Sciatic nerve (tissue), 2 donors: ENCODE results near the gene XYLT1. TPM values are rescaled to one million over a fixed set of nuclear protein-coding genes. Genes with fewer than 3 reads are reported as not detected.
"Not testable (repeated sequence)": the region's sequence is repeated elsewhere in the genome, so short reads cannot be mapped to it uniquely, and the experiment has no call there.

ENCODE experiments used
- ATAC-seq: fragments of 200-7000 bp; cut with Tn5 transposase; one replicate; pipeline ENCODE4 v1.9.1; 2020; ENCODE audit warnings: mild to moderate bottlenecking, moderate library complexity
- DNase-seq: peaks from one replicate; pipeline ENCODE4 v3.0.0-alpha.2; 2020; ENCODE audit warnings: low spot score
- intact Hi-C: fragments of 100-400 bp; cut with DNase I; formaldehyde crosslinking; loops from one replicate; pipeline ENCODE4 v1.14.2; 2022
- total RNA-seq: library from RNA; stranded (reverse); fragmentation: NEBNext Ultra II Directional; extraction: Animal tissue kit (Norgen Biotek cat#: 25700); gene quantifications from one replicate; pipeline ENCODE4 v1.2.1, GENCODE V29; 2021
- donor health status: DM: no; HTN: no; CAD: no.
- donor health status: DM: no; HTN: no; CAD: no.

Gene XYLT1
- total RNA-seq, 1 donor from 2014 or later: 17.3 TPM

- ATAC-seq: no peak
- intact Hi-C loops: loop anchor here (5.0 kb wide), 1 partner anchor 1465 kb away; no protein-coding TSS in a partner anchor
- DNase-seq: no peak
Observed at GRCh38 chr16:17497648-17498047, 26.9 kb upstream of the XYLT1 start.

- intact Hi-C loops: loop anchor here (5.0 kb wide), 1 partner anchor 1465 kb away; no protein-coding TSS in a partner anchor
- no peak for DNase-seq
- ATAC-seq: no peak
Observed at GRCh38 chr16:17496891-17497290, 26.1 kb upstream of the XYLT1 start.

- DNase-seq: no peak
- intact Hi-C loops: no loop called here
- ATAC-seq: no peak
Observed at GRCh38 chr16:17493012-17493411, 22.3 kb upstream of the XYLT1 start.

DNA sequence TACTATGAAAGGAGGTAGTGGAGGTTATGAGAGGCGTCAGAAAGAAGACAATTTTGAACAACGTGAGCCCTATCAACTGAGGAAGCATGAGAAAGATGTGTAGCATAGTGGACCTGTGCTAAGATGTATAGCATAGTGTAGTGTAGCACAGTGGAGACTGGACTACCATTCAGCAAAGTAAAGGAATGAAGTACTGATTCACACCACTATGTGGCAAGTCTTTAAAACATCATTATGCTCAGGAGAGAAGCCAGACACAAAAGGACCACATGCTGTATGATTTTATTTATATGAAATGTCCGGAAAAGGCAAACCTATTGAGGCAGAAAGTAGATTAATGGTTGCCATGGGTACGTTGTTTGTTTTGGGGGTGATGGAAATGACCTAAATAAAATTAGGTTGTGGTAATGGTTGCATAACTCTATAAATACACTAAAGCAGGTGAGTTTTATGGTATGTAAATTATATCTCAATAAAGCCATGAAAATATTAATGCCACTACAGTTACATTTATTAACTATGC is 20.4 kb upstream of the XYLT1 start:
- intact Hi-C loops: no loop called here
- ATAC-seq (no peak), DNase-seq (no peak)

- DNase-seq (no peak), ATAC-seq (no peak)
- intact Hi-C loops: no loop called here
Observed at GRCh38 chr16:17488506-17488905, 17.7 kb upstream of the XYLT1 start.

GRCh38 chr16:17483351-17483750 is 12.6 kb upstream of the XYLT1 start:
- no peak for ATAC-seq
- DNase-seq: no peak
- intact Hi-C loops: no loop called here

- ATAC-seq, DNase-seq, intact Hi-C loops: not testable (repeated sequence)
Observed at GRCh38 chr16:17482341-17482740, 11.6 kb upstream of the XYLT1 start.

DNA sequence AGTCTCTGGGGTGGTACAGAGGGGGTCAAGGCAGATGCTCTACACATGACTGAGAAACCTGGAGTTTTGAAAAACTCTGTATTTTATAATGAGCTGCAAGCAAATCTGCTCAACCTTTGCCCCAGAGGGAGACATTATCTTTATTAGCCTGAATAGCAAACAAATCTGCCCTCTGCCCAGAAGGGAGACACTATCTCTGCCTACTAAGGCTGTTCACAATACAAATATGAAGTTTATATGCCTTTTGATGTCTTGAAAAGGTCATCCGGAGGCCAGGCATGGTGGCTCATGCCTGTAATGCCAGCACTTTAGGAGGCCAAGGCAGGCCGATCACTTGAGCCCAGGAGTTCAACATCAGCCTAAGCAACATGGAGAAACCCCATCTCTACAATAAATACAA is 11.0 kb upstream of the XYLT1 start:
- DNase-seq (no peak), ATAC-seq (no peak)
- intact Hi-C loops: no loop called here

GRCh38 chr16:17477260-17477545 is 6.4 kb upstream of the XYLT1 start:
- ATAC-seq, DNase-seq: not testable (repeated sequence)
- intact Hi-C loops: loop anchor here (10.0 kb wide), 2 partner anchors 98 to 172 kb away; no protein-coding TSS in a partner anchor

DNA sequence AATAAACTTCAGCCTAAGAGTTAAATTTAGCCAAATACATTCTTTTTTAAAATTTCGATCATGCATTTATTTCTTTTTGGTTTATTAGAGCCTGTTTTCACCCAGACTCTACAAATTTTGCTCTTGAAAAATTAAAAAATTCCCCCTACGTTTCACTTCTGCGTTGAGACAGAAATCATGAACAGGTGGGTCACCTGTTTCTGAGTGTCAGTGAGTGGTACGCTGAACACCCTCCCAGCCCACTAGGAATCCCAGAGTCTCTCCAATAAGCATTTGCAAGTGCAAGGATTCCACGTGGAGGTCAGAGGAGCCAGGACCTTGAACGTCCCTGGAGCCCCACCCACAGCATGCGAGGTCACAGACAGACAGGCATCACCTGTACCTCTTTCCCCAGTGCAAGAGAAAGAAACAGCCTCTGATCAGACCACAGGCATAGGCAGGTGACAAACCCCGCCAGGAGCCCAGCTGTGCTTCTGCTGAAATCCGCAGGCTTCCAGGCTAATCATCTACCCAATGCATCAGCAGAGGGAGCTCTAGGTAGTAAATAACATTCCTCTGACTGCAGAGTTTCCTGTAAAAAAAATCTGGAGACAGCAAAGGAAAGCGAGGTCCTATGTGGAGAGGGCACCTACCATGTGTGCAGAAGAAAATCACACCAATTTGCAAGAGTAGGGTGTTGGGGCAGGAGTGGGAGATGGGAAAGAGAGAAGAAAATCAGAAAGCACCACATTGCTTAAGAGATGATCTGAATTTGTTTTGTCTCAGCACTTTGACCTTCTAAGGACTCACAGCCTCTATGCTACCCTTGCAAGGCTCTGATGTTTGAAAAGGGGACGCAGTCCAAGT is 5.9 kb upstream of the XYLT1 start:
- ATAC-seq (peak; percentile 75), DNase-seq (no peak)
- intact Hi-C loops: loop anchor here (10.0 kb wide), 2 partner anchors 98 to 172 kb away; no protein-coding TSS in a partner anchor

- ATAC-seq: no peak
- DNase-seq: no peak
- intact Hi-C loops: loop anchor here (10.0 kb wide), 2 partner anchors 100 to 170 kb away; no protein-coding TSS in a partner anchor
Observed at GRCh38 chr16:17475104-17475503, 4.3 kb upstream of the XYLT1 start.

DNA sequence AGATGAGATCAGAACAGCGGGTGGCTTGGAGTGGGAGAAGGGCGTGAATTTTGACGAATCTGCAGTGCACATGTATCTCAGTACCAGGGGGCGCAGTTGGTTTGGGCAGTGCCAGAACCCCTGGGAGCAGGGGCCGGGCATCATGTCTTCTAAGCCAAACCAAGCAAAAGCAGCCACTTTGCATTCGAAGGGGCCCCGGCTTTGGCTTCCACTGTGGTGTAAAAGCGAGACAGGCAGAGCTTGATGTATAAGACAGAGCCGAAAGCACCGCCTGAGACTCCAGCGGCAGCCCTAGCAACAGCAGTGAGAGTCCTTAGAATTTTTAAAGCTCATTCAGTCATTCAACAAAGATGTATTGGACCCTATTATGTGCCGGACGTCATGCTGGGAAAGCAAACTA is 3.8 kb upstream of the XYLT1 start:
- DNase-seq: no peak
- intact Hi-C loops: loop anchor here (10.0 kb wide), 2 partner anchors 100 to 170 kb away; no protein-coding TSS in a partner anchor

DNA sequence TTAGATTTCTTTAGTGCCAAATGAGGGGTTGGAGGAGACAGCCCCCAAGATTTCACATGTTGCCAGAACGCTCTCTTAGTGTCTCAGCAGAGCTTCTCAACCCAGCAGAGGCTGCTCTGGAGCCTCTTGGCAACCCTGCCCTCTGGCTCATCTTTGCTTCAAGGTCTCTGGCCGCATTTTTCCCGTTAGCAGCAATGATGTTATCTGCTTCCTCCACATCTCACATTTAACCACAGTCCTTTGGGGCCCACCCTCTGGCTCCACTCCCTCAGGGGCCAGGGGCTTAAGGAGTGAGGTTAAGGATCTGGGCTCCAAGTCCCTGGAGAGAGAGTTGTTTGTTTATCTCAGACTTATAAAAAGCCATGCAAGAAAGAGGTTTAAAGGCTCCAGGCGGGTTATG is 3.3 kb upstream of the XYLT1 start:
- DNase-seq (no peak), ATAC-seq (no peak)
- intact Hi-C loops: loop anchor here (10.0 kb wide), 2 partner anchors 101 to 169 kb away; no protein-coding TSS in a partner anchor

More for the DNA sequence above, 3.8 kb upstream of the XYLT1 start:
- no peak for ATAC-seq

DNA sequence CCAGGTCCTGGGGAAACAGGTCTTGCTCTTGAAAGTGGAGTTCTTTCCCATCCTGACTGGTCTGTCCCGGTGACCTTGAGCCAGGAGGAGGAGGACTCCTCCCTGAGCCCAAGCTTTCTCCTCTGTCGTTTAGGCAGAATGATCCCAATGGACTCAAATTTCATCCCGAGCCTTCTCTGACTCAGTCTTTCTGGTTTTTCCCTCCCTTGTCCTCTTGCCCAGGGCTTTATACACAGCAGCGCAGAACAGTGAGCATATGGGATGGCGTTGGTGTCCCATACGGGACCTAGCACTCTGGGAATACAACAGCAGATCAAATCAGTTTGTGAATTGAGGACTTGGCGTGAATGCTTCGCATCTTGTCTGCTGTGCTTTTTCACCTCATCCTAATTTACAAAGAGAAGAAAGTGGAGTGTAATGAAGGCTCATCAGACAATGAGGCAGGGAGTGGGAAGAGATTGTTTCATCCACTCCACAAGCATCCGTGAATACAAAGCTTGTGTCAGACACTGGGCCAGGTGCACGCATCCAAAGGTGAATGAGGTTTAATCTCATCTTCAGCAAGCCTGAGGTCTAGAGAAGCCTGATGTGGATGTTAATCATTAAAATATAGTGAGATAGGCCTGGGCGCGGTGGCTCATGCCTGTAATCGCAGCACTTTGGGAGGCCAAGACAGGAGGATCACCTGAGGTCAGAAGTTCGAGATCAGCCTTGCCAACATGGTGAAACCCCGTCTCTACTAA is 1.1 kb upstream of the XYLT1 start:
- no peak for ATAC-seq

DNA sequence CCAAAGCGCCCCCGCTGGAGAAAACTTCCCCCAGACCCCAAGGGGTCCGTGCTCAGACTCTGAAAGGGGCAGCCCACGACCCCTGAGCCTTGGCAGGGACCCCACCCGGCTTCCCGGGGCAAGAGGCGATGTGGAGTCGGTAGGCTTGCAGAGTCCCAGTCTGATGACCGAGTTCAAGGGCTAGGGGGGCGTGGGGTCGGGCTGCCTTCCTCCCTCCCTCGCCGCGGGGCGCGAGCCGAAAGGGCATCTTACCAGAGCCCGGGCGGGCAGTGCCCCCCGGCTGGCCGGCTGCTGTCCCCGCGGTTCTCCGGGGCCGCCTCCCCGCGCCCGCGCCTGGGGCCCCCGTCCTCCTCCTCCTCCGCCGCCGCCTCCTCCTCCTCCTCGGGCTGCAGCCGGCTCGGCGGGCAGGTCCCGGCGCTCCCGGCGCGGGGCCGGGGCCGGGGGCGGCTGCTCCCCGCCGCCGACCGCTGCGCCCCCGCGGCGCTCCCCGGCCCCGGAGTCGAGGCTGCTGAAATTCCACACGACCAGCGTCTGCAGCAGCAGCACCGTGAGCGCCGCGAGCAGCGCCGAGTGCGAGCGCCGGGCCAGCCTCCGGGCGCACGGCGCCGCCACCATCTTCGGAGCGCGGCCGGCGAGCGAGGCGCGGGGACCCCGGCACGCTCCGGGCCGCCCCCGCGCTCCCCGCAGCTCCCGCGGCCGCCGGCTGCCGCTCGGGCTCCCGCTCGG is 415 bp downstream of the XYLT1 start:
- ATAC-seq (no peak), DNase-seq (peak; percentile 70)
- intact Hi-C loops: loop anchor here (10.0 kb wide), 2 partner anchors 104 to 166 kb away; no protein-coding TSS in a partner anchor

More for the DNA sequence above, 1.1 kb upstream of the XYLT1 start:
- intact Hi-C loops: loop anchor here (10.0 kb wide), 2 partner anchors 103 to 167 kb away; no protein-coding TSS in a partner anchor
- DNase-seq: no peak

DNA sequence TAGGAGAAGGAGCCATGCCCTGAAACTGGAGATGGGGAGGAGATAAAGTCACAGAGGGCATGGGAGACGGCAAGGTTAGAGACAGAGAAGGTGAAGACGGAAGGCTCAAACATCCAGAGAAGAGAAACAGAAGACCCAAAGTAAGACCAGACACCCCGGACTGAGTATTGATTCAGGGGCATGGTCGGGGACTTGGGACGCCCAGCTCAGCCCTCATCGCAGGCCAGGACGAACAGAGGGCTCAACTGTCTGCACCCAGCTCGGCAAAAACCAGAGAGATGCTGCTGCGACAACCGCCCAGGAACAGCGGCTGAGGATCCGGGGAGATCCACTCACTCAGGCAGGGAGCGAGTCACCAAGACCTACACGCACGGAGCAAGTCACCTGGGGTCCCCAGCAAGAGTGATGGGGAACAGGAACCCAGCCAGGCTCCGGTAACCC is 999 bp downstream of the XYLT1 start:
- intact Hi-C loops: loop anchor here (10.0 kb wide), 2 partner anchors 105 to 165 kb away; no protein-coding TSS in a partner anchor
- no peak for DNase-seq
- peak; percentile 14 for ATAC-seq

GRCh38 chr16:17469011-17469740 is 1.6 kb downstream of the XYLT1 start:
- peak; percentile 36 for ATAC-seq
- intact Hi-C loops: no loop called here

DNA sequence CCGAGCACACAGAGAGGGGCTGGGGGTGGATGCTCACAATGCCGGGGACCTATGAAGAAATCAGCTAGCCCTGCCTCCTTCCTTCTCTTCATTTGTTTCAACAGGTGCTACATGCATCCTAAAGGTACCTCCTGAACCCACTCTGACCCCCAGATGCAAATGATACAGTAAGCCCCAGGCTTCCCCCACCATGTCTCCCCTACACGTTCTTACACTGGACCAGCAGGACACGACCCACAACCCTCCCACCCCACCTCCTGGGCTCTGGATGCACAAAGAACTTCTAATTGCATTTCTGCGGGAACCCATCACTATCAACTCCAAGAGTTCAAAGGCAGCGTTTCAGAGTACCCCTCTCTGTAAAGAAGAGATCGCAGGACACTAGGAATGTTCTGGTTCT is 2.1 kb downstream of the XYLT1 start:
- intact Hi-C loops: no loop called here
- DNase-seq (no peak), ATAC-seq (no peak)

More at GRCh38 chr16:17469011-17469740, 1.6 kb downstream of the XYLT1 start:
- DNase-seq: no peak
